PC-3 (cell line): ENCODE results near the gene CRIP2. TPM values are rescaled to one million over a fixed set of nuclear protein-coding genes. Genes with fewer than 3 reads are reported as not detected.
A peak's percentile ranks its signal among the peaks of the same experiment; 100 is the strongest.

Experiments
- ATAC-seq: fragments of 200-7000 bp; cut with Tn5 transposase; 2 replicates; pipeline ENCODE4 v1.9.1; 2020; ENCODE audit warnings: mild to moderate bottlenecking, moderate library complexity
- BruUV-seq: library from RNA; stranded (reverse); fragments of 400-500 nt; replicated peaks from 2 replicates; lab custom pipeline; 2021; lab: Mats Ljungman, UMichigan
- CTCF ChIA-PET: fragments of 300-600 bp; sonication (Branson Sonifier 250); formaldehyde crosslinking; loops from one replicate; lab custom pipeline; 2022; ENCODE audit warnings: antibody characterized with exemption; lab: Charles Lee
- POLR2A ChIA-PET: fragments of 300-600 bp; sonication (Branson Sonifier 250); formaldehyde crosslinking; loops from one replicate; lab custom pipeline; 2022; ENCODE audit warnings: antibody characterized with exemption; ENCODE audit not compliant: unreplicated experiment; lab: Charles Lee
- DNase-seq: peaks from one replicate; pipeline ENCODE4 v3.0.0-alpha.2; 2015
- H2AFZ ChIP-seq: fragments of 300-600 bp; sonication (generic); 2 replicates; pipeline ENCODE4 v1.6.0; 2016; ENCODE audit warnings: antibody characterized with exemption, low read length
- H3F3A ChIP-seq: fragments of 300-600 bp; sonication (generic); one replicate; pipeline ENCODE4 v1.6.0; 2017; ENCODE audit warnings: antibody characterized with exemption, low read length, control low read depth, mild to moderate bottlenecking; ENCODE audit not compliant: unreplicated experiment
- H3K27ac ChIP-seq: fragments of 300-600 bp; sonication (generic); 2 replicates; pipeline ENCODE4 v1.5.1; 2016; ENCODE audit warnings: mild to moderate bottlenecking, low read length
- H3K27me3 ChIP-seq: fragments of 300-600 bp; sonication (generic); 2 replicates; pipeline ENCODE4 v1.6.1; 2016; ENCODE audit warnings: low read length, mixed read lengths
- H3K36me3 ChIP-seq: fragments of 300-600 bp; sonication (generic); 2 replicates; pipeline ENCODE4 v1.6.1; 2016; ENCODE audit warnings: low read depth, mixed run types, low read length, mixed read lengths
- H3K4me1 ChIP-seq: fragments of 300-600 bp; sonication (generic); 2 replicates; pipeline ENCODE4 v1.5.1; 2016; ENCODE audit warnings: low read length; ENCODE audit not compliant: insufficient read depth
- H3K4me2 ChIP-seq: fragments of 300-600 bp; sonication (generic); 2 replicates; pipeline ENCODE4 v1.6.0; 2016; ENCODE audit warnings: low read length
- H3K4me3 ChIP-seq: fragments of 300-600 bp; sonication (generic); 2 replicates; pipeline ENCODE4 v1.5.1; 2016; ENCODE audit warnings: mild to moderate bottlenecking, low read length, mixed read lengths
- H3K79me2 ChIP-seq: fragments of 300-600 bp; sonication (generic); 2 replicates; pipeline ENCODE4 v1.6.1; 2017; ENCODE audit warnings: low read length, mixed read lengths
- H3K9ac ChIP-seq: fragments of 300-600 bp; sonication (generic); 2 replicates; pipeline ENCODE4 v1.6.0; 2016; ENCODE audit warnings: mild to moderate bottlenecking, low read length
- H3K9me2 ChIP-seq: fragments of 300-600 bp; sonication (generic); replicated peaks from 2 replicates; pipeline ENCODE4 v1.6.1; 2016; ENCODE audit warnings: mixed run types, low read length, mixed read lengths
- H3K9me3 ChIP-seq: fragments of 300-600 bp; sonication (generic); 2 replicates; pipeline ENCODE4 v1.6.1; 2016; ENCODE audit warnings: low read length, mixed read lengths
- H4K20me1 ChIP-seq: fragments of 300-600 bp; sonication (generic); 2 replicates; pipeline ENCODE4 v1.6.1; 2016; ENCODE audit warnings: low read length, mixed read lengths
- CTCF ChIP-seq: fragments of 300-600 bp; sonication (generic); conservative IDR thresholded peaks from 2 replicates; pipeline ENCODE4 v1.5.1; 2017; ENCODE audit warnings: antibody characterized with exemption, low read depth, mild to moderate bottlenecking, low read length
- EZH2 ChIP-seq: fragments of 300-600 bp; sonication (generic); IDR thresholded peaks from one replicate; pipeline ENCODE4 v1.6.1; 2017; ENCODE audit warnings: antibody characterized with exemption, mild to moderate bottlenecking, low read length; ENCODE audit not compliant: unreplicated experiment
- EZH2phosphoT487 ChIP-seq: fragments of 300-600 bp; sonication (generic); IDR thresholded peaks from 2 replicates; pipeline ENCODE4 v1.6.1; 2018; ENCODE audit warnings: mild to moderate bottlenecking, antibody characterized with exemption, low read length, borderline replicate concordance
- intact Hi-C: fragments of 100-400 bp; cut with micrococcal nuclease; formaldehyde crosslinking; loops from 2 replicates; pipeline ENCODE4 v1.9.0; 2023
- total RNA-seq: library from RNA; depleted of rRNA; stranded (reverse); fragments of >200 nt; gene quantifications from 2 replicates; pipeline ENCODE4 v1.2.3, GENCODE V29; 2014

Gene CRIP2
- total RNA-seq, 1 experiment from 2014 or later: 100 TPM

GRCh38 chr14:105491366-105491973, 16.8 kb downstream of the CRIP2 start:
- TF ChIP-seq CTCF: no peak
- TF ChIP-seq EZH2: no peak
- no peak for TF ChIP-seq EZH2phosphoT487
- H3K4me1 ChIP-seq: peaks cover 19% of the 10 kb centered on the region
- H3K79me2 ChIP-seq: peaks cover 13% of the 10 kb centered on the region
- H4K20me1 ChIP-seq: peaks cover 11% of the 10 kb centered on the region
- intact Hi-C loops: loop anchor here (2.0 kb wide), 2 partner anchors 37 to 43 kb away; no protein-coding TSS in a partner anchor
- no peaks in the 10 kb centered on the region for H3K9me2 ChIP-seq
- peak overlapping the region; percentile 81 for H3K4me3 ChIP-seq
- no peaks in the 10 kb centered on the region for H3F3A ChIP-seq
- peak overlapping the region; percentile 93 for H3K9ac ChIP-seq
- DNase-seq: peak; percentile 77
- ChIA-PET POLR2A (no interaction called here), CTCF (interaction anchor here (0.9 to 2.7 kb wide), 3 partner anchors 10 to 37 kb away, joined by 5 to 24 read pairs (median 11); no protein-coding TSS in a partner anchor)
- H3K4me2 ChIP-seq: peak overlapping the region; percentile 83
- peak; percentile 9 for ATAC-seq
- H2AFZ ChIP-seq: peak overlapping the region; percentile 63; the same call in 1 of the 2 replicates
- H3K9me3 ChIP-seq: no peaks in the 10 kb centered on the region
- H3K27ac ChIP-seq: peak overlapping the region; percentile 80
- no peaks in the 10 kb centered on the region for H3K27me3 ChIP-seq
- BruUV-seq: no TSS peak
- no peaks in the 10 kb centered on the region for H3K36me3 ChIP-seq

GRCh38 chr14:105492031-105492970, 17.7 kb downstream of the CRIP2 start:
- H3K4me2 ChIP-seq: peak overlapping the region; percentile 83
- H3K27ac ChIP-seq: no peak overlapping the region
- CTCF ChIA-PET: interaction anchor here (0.9 kb wide), 2 partner anchors 12 to 36 kb away, joined by 5 to 11 read pairs; no protein-coding TSS in a partner anchor
- no peaks in the 10 kb centered on the region for H3F3A ChIP-seq
- TF ChIP-seq CTCF: no peak
- TF ChIP-seq EZH2phosphoT487: no peak
- TF ChIP-seq EZH2: no peak
- H3K4me3 ChIP-seq: peak overlapping the region; percentile 81
- POLR2A ChIA-PET: no interaction called here
- no peaks in the 10 kb centered on the region for H3K27me3 ChIP-seq
- H3K79me2 ChIP-seq: peaks cover 13% of the 10 kb centered on the region
- no TSS peak for BruUV-seq
- H3K9me2 ChIP-seq: no peaks in the 10 kb centered on the region
- peaks cover 19% of the 10 kb centered on the region for H3K4me1 ChIP-seq
- ATAC-seq: no peak
- no peaks in the 10 kb centered on the region for H3K9me3 ChIP-seq
- H4K20me1 ChIP-seq: peaks cover 11% of the 10 kb centered on the region
- DNase-seq: no peak
- intact Hi-C loops: no loop called here
- no peak overlapping the region for H2AFZ ChIP-seq
- no peak overlapping the region for H3K9ac ChIP-seq
- H3K36me3 ChIP-seq: no peaks in the 10 kb centered on the region
